CD4-positive, alpha-beta T cell treated with Interleukin-1 beta for 1 hour (primary cell): ENCODE measurements around the gene SIRT7.
A peak's percentile ranks its signal among the peaks of the same experiment; 100 is the strongest.

ENCODE experiments used
- DNase-seq, 2 donors: peaks; one replicate each; pipeline ENCODE4 v3.0.0-alpha.2; 2020 to 2022

SIRT7 gene

GRCh38 chr17:81931557-81932332, 13.8 kb upstream of the SIRT7 start:
- no peak for DNase-seq

DNA sequence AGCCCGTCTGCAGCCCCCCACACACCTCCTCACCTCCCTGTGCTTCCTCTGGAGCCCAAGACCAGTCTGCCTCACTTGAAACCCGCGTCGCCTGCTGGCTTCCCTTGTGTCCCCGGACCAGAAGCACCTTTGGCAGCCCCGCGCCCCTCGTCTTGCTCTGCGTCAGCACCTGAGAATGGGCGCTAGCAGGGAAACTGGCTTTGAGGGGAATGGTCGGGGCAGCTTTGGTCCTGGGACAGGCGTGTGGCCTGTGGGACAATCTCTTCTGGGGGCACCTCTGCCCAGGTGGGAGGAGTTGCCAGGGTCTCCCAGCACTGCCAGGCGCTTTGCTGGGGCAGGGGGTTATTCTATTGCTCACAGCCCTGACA, 13.2 kb upstream of the SIRT7 start:
- no peak for DNase-seq

DNA sequence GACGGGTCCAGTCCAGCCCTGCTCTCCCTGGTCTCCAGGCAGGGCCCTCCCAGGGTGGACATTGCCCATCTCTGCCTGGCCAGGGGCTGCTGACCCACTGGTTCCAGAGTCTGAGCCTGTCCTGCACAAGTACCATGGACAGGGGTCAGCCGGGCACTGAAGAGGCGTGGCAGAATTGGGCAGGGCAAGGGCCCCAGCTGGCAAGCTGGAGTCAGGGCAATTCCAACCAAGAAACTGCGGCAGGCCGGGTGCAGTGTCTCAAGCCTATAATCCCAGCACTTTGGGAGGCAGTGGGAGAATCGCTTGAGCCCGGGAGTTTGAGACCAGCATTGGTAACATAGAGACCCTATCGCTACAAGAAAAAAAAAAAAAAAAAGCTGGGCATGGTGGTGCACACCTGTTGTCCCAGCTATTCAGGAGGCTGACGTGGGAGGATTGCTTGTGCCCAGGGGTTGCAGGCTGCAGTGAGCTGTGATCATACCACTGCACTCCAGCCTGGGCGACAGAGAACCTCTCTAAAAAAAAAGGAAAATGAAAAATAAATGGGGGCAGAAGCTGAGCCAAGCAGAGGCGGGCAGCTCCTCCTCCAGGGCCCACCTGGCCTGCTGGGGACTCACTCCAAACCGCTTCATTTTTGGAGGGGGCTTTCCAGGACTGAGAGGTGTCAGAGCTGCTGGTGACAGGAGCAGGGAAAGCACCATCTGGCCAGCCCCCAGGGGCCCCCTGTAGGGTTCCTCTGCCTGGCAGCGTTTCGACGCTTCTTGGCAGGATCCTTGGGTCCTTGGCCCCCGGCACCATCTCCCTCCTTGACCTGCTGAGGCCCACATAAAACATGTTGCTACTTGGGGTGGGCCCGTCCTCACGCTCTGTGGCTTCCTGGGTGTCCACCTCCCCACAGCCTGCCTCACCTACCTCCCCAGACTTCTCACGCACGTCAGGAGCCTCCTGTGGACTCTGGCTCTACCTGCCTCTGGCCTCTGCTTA, 12.5 kb upstream of the SIRT7 start:
- DNase-seq, result no peak

- no peak for DNase-seq
Measured at GRCh38 chr17:81929253-81930141, 11.5 kb upstream of the SIRT7 start.

GRCh38 chr17:81928544-81929252, 10.7 kb upstream of the SIRT7 start:
- DNase-seq, result no peak

GRCh38 chr17:81927653-81928543, 9.9 kb upstream of the SIRT7 start, which contains the start of gene MAFG:
Gene MAFG (minus strand): TSS chr17:81927735. CDS start chr17:81923185, 4,550 bp downstream.
- DNase-seq, result peak; percentile 91 to 92

DNA sequence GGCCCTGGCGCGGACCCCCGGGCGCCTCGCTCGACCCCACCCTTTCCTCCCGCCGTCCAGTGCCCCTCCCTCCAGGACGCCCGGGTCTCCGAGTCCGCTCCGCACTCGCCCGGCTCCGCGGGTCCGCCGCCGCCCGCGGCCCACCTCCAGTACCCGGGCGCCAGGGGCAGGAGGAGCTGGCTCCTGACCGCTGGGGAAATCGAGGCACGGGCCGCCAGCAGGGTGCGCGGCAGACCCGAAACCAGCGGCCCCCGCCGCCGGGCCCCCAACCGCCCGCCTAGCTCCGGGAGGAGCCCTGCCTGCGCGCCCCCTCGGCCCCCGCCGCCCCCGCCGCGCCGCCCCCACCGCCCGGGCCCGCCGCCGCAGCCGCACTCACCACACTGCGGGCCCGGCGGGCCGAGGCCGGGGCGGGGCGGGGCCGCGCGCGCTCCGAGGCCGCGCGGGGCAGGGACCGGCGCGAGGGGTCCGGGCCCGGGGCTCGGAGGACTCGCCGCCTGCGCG, 9.2 kb upstream of the SIRT7 start:
- peak in 1 of 2 donors; percentile 27 for DNase-seq

GRCh38 chr17:81926451-81927151, 8.6 kb upstream of the SIRT7 start:
- DNase-seq, result peak; percentile 49 to 66

GRCh38 chr17:81925860-81926450, 8.0 kb upstream of the SIRT7 start:
- no peak for DNase-seq

DNA sequence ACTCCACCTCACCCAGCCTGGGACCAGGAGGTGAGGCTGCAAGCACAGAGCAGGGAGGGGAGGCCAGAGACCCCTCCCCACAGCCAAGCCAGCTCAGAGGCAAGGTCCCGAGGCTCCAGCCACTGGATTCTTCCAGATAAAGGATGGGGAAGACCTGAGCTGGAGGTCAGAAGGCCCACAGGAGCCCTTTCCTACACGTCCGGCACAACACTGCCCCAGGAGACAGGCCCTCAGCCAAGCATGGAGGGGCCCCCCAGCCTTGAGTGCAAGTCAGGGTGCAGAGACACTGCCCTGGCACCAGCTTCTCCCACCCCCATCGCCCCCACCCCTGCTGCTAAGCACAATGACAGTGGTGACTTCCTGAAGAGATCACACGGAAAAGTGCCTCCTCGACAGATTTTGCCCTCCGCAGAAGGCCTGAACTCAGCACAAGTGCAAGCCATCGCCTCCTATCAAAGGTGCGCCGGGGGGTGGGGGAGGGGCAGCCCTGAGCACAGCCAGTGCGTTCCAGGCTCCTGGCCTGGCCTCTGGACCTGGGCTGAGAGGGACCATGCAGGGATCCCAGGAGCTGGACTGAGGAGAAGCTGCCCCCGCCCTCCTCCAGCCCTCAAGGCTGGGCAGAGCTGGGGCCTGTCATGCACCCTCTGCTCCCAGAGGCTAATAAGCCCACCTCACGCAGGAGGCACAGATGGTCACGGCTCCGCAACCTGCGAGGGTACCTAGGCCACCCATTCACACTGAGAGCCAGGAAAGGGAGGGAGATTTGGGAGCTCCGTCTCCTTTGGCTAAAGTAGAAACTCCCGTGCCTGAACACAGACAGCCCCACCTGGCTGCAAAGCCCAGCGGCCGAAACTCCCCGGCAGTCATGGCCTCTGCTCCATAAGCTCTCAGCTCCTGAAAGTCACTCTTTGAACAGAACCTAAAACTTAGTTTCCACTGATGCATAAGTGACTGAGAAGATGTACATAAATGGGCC, 6.9 kb upstream of the SIRT7 start:
- DNase-seq, result peak in 1 of 2 donors; percentile 36

DNA sequence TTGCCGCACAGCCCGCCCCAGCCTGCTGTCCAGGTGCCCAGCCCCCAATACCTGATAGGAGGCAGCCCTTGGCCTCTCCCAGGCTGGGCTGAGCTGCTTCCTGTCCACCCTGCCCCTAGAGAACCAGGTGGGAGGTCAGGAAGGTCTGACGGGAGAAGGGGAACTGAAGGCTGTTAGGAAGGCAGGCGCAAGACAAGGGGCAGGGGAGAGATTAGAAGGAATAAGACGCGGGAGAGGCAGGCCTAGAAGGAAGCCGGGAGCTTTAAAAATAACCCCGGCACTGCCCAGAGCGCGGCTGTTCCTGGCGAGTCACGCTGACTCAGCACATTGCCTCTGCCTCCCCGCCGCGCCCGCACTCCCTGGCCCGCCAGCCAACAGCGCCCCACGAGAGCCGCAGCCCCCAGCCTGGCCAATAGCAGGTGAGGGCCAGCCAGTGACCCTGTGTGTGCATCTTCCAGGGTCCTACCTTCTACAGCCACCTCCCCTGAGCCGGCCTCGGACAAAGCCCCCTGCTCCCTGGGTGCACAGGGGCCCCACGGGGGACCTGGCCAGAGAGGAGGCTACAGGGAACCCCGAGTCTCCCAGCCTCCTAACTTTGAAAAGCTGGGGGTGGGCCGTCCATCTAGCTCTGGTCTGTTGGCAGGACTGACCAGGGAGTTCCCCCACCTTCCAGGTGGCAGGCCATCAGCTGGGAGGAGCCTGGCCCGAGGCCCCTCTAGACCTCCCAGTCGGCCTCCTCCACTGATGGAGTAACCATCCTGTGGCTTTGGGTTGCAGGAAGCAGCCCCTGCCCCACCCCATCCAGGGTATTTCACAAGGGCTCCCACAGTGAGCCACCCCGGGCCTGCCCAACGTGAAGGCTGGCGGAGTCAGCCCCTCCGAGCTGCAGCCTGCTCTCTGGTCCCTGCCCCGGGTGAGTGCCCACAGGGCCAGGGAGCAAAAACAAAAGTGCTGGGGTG, 5.6 kb upstream of the SIRT7 start:
- peak in 1 of 2 donors; percentile 55 for DNase-seq

DNA sequence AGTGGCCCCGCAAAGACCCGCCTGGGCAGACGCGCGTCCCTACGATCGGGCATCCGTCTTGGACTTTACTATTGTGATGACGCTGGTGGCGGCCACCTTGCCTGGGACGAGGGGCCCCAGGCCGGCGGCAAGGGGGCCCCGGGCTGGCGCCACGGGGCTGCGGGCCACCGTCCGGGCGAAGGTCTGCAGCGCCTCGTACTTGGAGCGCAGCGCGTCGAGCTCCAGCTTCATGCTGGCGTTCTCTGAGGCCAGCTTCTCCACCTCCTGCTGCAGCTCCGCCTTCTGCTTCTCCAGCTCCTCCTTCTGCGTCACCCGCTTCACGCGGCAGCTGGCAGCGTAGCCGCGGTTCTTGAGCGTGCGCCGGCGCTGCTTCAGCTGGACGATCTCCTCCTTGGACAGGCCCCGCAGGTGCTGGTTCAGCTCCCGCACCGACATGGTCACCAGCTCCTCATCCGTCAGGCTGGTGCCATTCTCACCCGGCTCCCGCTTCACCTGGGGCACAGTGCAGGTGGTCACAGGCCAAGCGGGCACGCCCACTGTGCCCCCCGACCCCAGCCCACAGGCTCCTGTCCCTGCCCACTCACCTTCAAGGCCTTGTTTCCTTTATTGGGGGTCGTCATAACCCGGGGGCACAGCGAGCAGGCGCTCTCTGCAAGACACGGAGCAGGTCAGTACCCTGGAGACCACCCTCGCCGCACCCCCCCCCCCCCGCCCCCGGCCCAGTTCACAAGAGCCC, 4.8 kb upstream of the SIRT7 start:
- no peak for DNase-seq

DNA sequence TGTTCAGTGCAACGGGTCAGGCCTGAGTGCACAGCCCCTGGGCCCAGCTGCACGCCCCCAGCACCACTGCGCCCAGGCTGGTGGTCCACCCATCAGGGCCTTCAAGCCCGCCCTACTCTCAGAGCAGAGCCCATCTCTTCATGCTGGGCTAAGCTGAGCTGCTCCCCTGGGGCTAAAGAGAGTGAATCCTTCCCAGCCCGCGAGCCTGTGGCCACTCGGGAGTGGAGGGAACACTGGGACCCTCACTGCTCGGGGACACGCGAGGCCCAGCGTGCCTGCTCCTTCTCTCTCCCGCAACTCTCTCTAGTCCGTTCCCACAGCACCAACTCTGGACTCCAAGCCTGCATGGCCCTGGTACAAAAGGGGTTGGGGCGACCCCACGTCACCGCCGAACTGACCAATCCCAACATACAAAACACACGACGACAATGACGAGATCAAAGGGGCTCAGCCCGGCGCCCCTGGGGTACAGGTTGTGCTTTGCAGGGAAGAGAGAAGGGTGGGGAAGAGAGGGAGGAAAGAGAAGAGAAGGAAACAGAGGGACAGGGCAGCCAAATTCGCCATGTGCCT, 4.1 kb upstream of the SIRT7 start:
- no peak for DNase-seq

DNA sequence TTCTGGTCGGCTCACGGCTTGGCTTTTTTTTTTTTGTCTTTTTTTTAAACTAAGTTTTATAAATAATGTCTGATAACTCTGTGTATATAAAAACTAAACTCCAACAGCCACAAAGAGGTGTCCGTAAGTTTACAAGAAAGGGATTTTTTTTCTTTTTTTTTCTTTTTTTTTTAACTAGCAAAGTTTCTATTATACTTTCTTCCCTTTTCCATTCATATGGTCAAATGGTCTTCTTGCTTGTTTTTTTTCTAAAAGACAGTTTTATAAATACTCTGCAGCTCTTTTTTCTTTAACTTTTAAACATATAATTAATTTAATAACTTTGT, 3.5 kb upstream of the SIRT7 start:
- DNase-seq, result no peak

DNA sequence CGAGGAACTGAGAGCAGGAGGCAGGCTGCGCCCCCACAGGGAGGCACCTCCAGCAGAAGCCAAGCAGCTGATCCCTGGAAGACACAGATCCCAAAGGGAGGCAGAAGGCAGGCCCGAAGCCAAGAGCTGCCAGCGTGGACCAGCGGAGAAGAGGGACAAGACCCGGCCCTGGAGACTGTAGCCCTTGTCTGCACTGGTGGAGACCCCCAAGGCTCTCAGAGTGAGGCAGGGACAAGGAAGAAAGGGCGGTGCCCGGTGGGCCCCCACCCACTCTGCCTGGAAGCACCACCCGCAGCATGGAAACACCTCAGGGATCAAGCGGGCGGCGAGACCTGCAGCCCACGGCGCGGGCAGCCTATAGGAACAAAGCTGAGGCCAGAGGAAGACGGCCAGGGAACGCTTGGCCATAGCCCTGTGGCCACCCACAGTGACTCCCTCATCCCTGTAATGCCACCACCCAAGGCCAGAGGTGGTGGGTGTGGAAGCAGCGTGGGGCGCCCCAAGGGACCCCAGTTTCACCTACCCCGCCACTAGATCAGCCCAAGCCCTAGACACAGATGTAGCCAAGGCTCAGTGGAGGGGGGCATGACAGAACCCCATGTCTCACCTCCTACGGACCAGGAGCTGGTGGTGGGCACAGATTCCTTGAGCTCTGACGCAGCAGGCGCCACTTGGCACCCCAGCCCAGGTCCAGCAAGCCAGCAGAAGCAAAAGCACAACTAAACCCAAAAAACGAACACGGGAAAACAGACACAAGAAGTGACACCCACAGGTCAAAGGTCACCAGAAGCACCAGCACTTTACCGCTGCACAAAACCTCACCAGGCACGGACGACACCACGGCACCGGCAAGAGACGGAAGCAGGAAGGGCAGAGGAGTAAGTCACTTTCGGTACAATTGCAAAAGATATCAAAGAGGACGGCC, 2.9 kb upstream of the SIRT7 start:
- DNase-seq, result peak in 1 of 2 donors; percentile 45
